ENCODE measurements around the gene DGKQ. TPM values are rescaled to one million over a fixed set of nuclear protein-coding genes. Genes with fewer than 3 reads are reported as not detected.

The DGKQ gene
- total and polyA plus RNA-seq, 11 donors = 2.6 to 7.3 (median 4.1) TPM

DNA sequence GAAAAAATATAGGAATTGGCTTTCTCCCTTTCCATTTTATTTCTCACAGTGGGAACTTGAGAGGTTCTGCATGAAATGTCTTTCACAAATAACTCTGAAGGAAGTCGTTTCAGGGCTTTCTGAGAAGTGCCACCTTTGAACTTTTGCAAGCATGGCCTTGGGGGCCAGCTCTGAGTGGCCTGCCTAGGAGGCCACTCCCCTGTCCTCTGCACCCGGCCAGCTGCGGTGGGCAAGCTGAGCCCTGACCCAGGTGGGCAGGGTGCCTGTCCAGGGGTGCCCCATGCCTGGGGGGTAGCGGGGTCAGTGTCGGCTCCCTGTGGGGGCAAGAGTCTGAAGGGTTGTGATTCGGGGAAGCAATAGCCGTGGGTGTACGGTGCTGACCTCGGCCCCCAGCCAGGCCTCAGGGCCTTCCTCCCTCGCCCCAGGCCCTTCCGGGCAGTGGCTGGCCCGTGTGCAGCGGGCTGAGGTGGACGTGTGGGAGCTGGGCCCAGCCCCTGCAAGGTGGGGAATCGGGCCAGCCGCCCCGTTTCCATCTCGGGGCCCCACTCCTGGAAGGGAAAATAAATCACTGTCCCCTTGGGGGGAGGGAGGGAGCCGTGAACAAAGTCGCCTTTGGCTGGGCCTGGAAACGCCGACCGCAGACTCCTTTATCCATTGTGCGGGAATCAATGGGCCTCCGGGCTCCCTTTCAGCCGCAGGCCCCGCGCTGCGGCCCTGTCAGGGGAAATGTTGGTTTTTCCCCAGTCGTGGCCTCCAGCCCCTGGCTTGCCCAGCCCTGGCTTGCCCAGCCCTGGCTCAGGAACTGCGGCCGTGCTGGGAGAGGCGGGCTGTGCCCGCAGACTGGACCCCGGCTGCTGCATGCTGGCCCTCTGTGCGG, 41.2 kb upstream of the DGKQ start:
- intact Hi-C loops (cut with DNase I) = no loop called here
- Histone ChIP-seq H3K4me3 (no peak overlapping the region), H3K4me1 (peaks cover 0 to 22% (median 16%) of the 10 kb centered on the region in 12 donors), H3K9me3 (no peaks in the 10 kb centered on the region), H3K36me3 (no peaks in the 10 kb centered on the region), H3K27me3 (peaks cover 0 to 6% (median 0%) of the 10 kb centered on the region in 9 donors), H3K27ac (no peak overlapping the region)
- ATAC-seq = no peak
- WGBS, 4 donors = 77 to 91% (median 88%) methylated on average over 18 to 36 of the region's 36 CpGs
- no peak for DNase-seq
- no peak for TF ChIP-seq CTCF (IDR thresholded peaks at IDR 0.05)
- TF ChIP-seq POLR2A (IDR thresholded peaks at IDR 0.05) = no peak

DNA sequence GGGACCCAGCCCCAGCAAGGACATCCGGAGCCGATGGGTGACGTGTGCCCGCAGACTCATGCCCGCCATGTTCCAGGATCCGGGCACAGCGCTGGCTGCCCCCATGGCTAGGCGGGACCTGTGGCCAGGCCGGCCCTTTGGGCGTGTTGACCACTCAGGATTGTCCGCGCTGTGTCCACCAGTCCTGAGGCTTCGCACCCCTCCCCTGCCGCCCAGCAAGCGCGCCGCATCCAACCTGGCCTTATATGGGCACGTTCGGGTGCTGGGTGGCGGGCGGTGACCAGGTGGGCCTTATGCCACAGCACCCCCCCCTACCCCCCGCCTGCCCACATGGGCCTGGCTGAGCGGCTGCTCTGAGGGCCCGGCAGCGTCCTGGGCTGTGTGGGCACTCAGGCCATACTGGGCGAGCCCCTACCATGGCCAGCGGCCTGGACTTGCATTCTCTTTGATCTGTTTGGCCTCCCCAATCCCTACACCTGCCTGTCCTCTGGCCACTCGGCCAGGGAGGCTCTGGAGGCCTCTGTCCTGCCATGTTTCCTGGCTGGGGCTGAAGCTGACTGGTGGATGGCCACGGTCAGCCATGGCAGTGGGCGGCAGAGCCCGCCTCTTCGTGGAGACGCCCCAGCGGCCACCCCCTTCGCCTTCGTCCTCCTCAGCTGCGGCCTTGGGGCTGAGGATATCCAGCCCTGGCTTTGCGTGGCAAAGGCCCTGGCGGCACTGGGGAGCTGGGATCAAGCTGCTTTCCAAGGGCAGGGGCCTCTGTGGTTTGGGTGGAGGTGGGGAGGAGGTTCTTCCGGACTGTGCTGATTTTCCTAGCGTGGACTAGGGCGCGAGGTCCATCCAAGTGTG, 40.1 kb upstream of the DGKQ start:
- TF ChIP-seq CTCF (IDR thresholded peaks at IDR 0.05) (no peak), POLR2A (IDR thresholded peaks at IDR 0.05) (no peak)
- H3K27ac ChIP-seq = no peak overlapping the region
- intact Hi-C loops (cut with DNase I) = no loop called here
- ATAC-seq (no peak), DNase-seq (no peak)
- H3K36me3 ChIP-seq = no peaks in the 10 kb centered on the region
- H3K9me3 ChIP-seq = no peaks in the 10 kb centered on the region
- H3K27me3 ChIP-seq = peaks cover 0 to 13% (median under 1%) of the 10 kb centered on the region in 9 donors
- WGBS, 4 donors = 94 to 97% (median 96%) methylated on average over 34 to 43 of the region's 43 CpGs
- H3K4me1 ChIP-seq = peaks cover 0 to 31% (median 22%) of the 10 kb centered on the region in 12 donors
- no peak overlapping the region for H3K4me3 ChIP-seq

DNA sequence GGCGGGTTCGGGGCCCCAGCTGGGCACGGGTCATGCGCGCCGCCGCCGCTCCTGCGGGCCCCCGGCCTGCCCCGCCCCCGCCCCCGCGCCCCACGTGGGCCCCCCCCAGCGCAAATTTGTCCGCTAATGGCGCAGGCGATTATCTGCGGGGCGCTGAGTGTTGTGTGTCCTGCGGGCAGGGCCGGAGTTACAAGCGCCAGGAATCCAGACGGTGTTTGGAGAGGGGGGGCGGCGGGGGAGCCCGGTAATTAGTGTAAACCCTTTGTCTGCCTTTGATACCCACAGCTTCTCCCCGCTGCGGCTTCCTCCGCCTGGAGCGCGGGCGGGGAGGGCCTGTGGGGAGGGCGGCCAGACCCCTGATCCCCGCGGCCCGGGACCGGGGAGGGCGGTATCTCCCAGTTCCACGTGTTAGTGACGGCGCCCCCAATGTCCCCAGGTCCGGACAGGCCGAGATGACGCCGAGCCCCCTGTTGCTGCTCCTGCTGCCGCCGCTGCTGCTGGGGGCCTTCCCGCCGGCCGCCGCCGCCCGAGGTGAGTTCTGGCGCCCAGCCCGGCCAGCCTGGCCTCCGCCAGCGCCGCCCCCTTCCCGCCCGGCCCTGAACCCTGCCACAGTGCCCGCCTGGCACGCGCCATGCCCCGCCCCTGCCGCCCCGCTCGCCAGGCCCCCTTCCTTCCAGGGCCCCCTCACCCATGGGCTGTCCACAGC, 38.8 kb upstream of the DGKQ start:
- H3K27me3 ChIP-seq = peaks cover 0 to 21% (median 8%) of the 10 kb centered on the region in 9 donors
- 2 to 9% (median 6%) methylated on average over 27 to 69 of the region's 69 CpGs for WGBS, 4 donors
- H3K36me3 ChIP-seq = no peaks in the 10 kb centered on the region
- H3K27ac ChIP-seq = peak overlapping the region in 1 of 12 donors; percentile 26
- peak in 1 of 5 donors; percentile 54 for DNase-seq
- no peaks in the 10 kb centered on the region for H3K9me3 ChIP-seq
- peaks cover 0 to 31% (median 22%) of the 10 kb centered on the region in 12 donors for H3K4me1 ChIP-seq
- ATAC-seq = no peak
- intact Hi-C loops (cut with DNase I) = no loop called here
- no peak for TF ChIP-seq POLR2A (IDR thresholded peaks at IDR 0.05)
- no peak for TF ChIP-seq CTCF (IDR thresholded peaks at IDR 0.05)
- H3K4me3 ChIP-seq = peak overlapping the region; percentile 17 to 70 (median 51)
